T follicular helper cell (primary cell): ENCODE data around the gene IPO11.
"Not testable (repeated sequence)": the region's sequence is repeated elsewhere in the genome, so short reads cannot be mapped to it uniquely, and the experiment has no call there.

Experiments
- DNase-seq: peaks from one replicate; pipeline ENCODE4 v3.0.0-alpha.2; 2020; ENCODE audit warnings: low read depth

IPO11 gene

GRCh38 chr5:62600560-62601252 lies 188.1 kb downstream of the IPO11 start:
- DNase-seq: no peak

- no peak for DNase-seq
Observed at GRCh38 chr5:62603934-62604333, 191.4 kb downstream of the IPO11 start.

- DNase-seq: no peak
Observed at GRCh38 chr5:62605638-62606037, 193.1 kb downstream of the IPO11 start.

- DNase-seq: no peak
Observed at GRCh38 chr5:62606878-62607277, 194.3 kb downstream of the IPO11 start.

- no peak for DNase-seq
Observed at GRCh38 chr5:62607615-62608014, 195.1 kb downstream of the IPO11 start.

GRCh38 chr5:62608529-62609511 lies 196.3 kb downstream of the IPO11 start:
- no peak for DNase-seq

GRCh38 chr5:62614355-62614754 lies 201.8 kb downstream of the IPO11 start:
- no peak for DNase-seq

- no peak for DNase-seq
Observed at GRCh38 chr5:62616615-62617277, 204.2 kb downstream of the IPO11 start.

- no peak for DNase-seq
Observed at GRCh38 chr5:62617943-62618342, 205.4 kb downstream of the IPO11 start.

GRCh38 chr5:62620761-62621160 lies 208.2 kb downstream of the IPO11 start:
- DNase-seq: no peak

- no peak for DNase-seq
Observed at GRCh38 chr5:62621280-62621679, 208.7 kb downstream of the IPO11 start.

- no peak for DNase-seq
Observed at GRCh38 chr5:62623271-62623670, 210.7 kb downstream of the IPO11 start.

GRCh38 chr5:62624436-62624835 lies 211.9 kb downstream of the IPO11 start:
- not testable (repeated sequence) for DNase-seq

GRCh38 chr5:62626534-62626933 lies 214.0 kb downstream of the IPO11 start:
- DNase-seq: no peak

GRCh38 chr5:62627121-62627520 lies 214.6 kb downstream of the IPO11 start:
- no peak for DNase-seq

- no peak for DNase-seq
Observed at GRCh38 chr5:62627901-62628300, 215.3 kb downstream of the IPO11 start.

- no peak for DNase-seq
Observed at GRCh38 chr5:62631909-62632580, 219.5 kb downstream of the IPO11 start.

GRCh38 chr5:62633243-62633642 lies 220.7 kb downstream of the IPO11 start:
- DNase-seq: no peak

GRCh38 chr5:62640446-62640845 lies 227.9 kb downstream of the IPO11 start:
- DNase-seq: no peak

GRCh38 chr5:62642468-62642867 lies 229.9 kb downstream of the IPO11 start:
- no peak for DNase-seq

GRCh38 chr5:62643556-62644451 lies 231.2 kb downstream of the IPO11 start:
- DNase-seq: no peak
